CD14-positive monocyte (primary cell): ENCODE results near the gene EPHA6. TPM values are rescaled to one million over a fixed set of nuclear protein-coding genes. Genes with fewer than 3 reads are reported as not detected.
"Not testable (repeated sequence)": the region's sequence is repeated elsewhere in the genome, so short reads cannot be mapped to it uniquely, and the experiment has no call there.

Experiments
- DNase-seq, 3 donors: peaks; one replicate each; pipeline ENCODE4 v3.0.0-alpha.2; 2011 to 2022
- H2AFZ ChIP-seq: 2 replicates; pipeline ENCODE4 v1.6.0; 2012; ENCODE audit warnings: mild to moderate bottlenecking, low read depth, low read length, inconsistent platforms; ENCODE audit not compliant: insufficient read depth, poor library complexity, severe bottlenecking
- H3K27ac ChIP-seq, 2 donors: 1 replicate in 1 of 2; 2 replicates in 1 of 2; pipeline ENCODE4 v1.5.1; 2012 to 2013; ENCODE audit warnings: low read length in 2 of 2, control low read depth in 1 of 2, inconsistent platforms in 1 of 2, low read depth in 1 of 2, mild to moderate bottlenecking in 1 of 2
- H3K27me3 ChIP-seq, 2 donors: one replicate each; pipeline versions ENCODE4 v1.6.0 to v1.6.1; 2011 to 2013; ENCODE audit warnings: low read length in 2 of 2; ENCODE audit not compliant: control insufficient read depth in 2 of 2, insufficient read depth in 2 of 2
- H3K36me3 ChIP-seq, 2 donors: replicated peaks in 1 of 2; 1 replicate in 1 of 2; 2 replicates in 1 of 2; pipeline versions ENCODE4 v1.5.1 to v1.6.1; 2012 to 2013; ENCODE audit warnings: low read length in 2 of 2, control low read depth in 1 of 2, inconsistent platforms in 1 of 2, mild to moderate bottlenecking in 1 of 2; ENCODE audit not compliant: insufficient read depth in 2 of 2, control insufficient read depth in 1 of 2
- H3K4me1 ChIP-seq, 2 donors: 1 replicate in 1 of 2; 2 replicates in 1 of 2; pipeline versions ENCODE4 v1.5.1 to v1.6.1; 2012 to 2013; ENCODE audit warnings: low read length in 2 of 2, control low read depth in 1 of 2, inconsistent platforms in 1 of 2, mild to moderate bottlenecking in 1 of 2, moderate library complexity in 1 of 2; ENCODE audit not compliant: insufficient read depth in 2 of 2, control insufficient read depth in 1 of 2
- H3K4me2 ChIP-seq: replicated peaks from 2 replicates; pipeline ENCODE3; 2012; ENCODE audit warnings: low read length, moderate library complexity, mild to moderate bottlenecking; ENCODE audit not compliant: poor library complexity, severe bottlenecking; ENCODE audit errors: extremely low read depth
- H3K4me3 ChIP-seq, 3 experiments: fragments of 200-600 bp in 1 of 3; sonication (generic) in 1 of 3; replicated peaks in 1 of 3; 1 replicate in 2 of 3; 2 replicates in 1 of 3; pipeline ENCODE4 v1.5.1; 2011 to 2013; ENCODE audit warnings: low read length in 3 of 3, mild to moderate bottlenecking in 3 of 3, control low read depth in 2 of 3, low read depth in 2 of 3, inconsistent platforms in 1 of 3, moderate library complexity in 1 of 3
- H3K79me2 ChIP-seq: 2 replicates; pipeline ENCODE4 v1.6.0; 2012; ENCODE audit warnings: mild to moderate bottlenecking, control low read depth, inconsistent platforms, low read length, moderate library complexity; ENCODE audit not compliant: insufficient read depth
- H3K9ac ChIP-seq: 2 replicates; pipeline ENCODE4 v1.6.0; 2017; ENCODE audit warnings: low read length, mild to moderate bottlenecking; ENCODE audit not compliant: insufficient read depth, poor library complexity, severe bottlenecking
- H3K9me3 ChIP-seq, 2 donors: replicated peaks in 1 of 2; 1 replicate in 1 of 2; 2 replicates in 1 of 2; pipeline versions ENCODE4 v1.5.1 to v1.6.1; 2012 to 2013; ENCODE audit warnings: low read length in 2 of 2, control low read depth in 1 of 2; ENCODE audit not compliant: control insufficient read depth in 1 of 2, insufficient read depth in 1 of 2
- H4K20me1 ChIP-seq: 2 replicates; pipeline ENCODE4 v1.6.0; 2012; ENCODE audit warnings: mild to moderate bottlenecking, low read length, control low read depth, moderate library complexity; ENCODE audit not compliant: insufficient read depth
- H3K27ac Mint-ChIP-seq, 7 donors: one replicate each; pipeline ENCODE4 v1.8.0; 2020; ENCODE audit warnings: mild to moderate bottlenecking in 7 of 7, mixed read lengths in 7 of 7, moderate library complexity in 6 of 7, inconsistent platforms in 2 of 7
- H3K27me3 Mint-ChIP-seq, 3 donors: one replicate each; pipeline ENCODE4 v1.8.0; 2021 to 2022; ENCODE audit warnings: low read depth in 3 of 3, mild to moderate bottlenecking in 3 of 3, mixed read lengths in 3 of 3, moderate library complexity in 3 of 3, inconsistent platforms in 1 of 3
- H3K36me3 Mint-ChIP-seq, 2 donors: one replicate each; pipeline ENCODE4 v1.8.0; 2020; ENCODE audit warnings: mixed read lengths in 2 of 2, inconsistent platforms in 1 of 2, mild to moderate bottlenecking in 1 of 2
- H3K4me1 Mint-ChIP-seq: one replicate; pipeline ENCODE4 v1.8.0; 2020; ENCODE audit warnings: mild to moderate bottlenecking, mixed read lengths
- H3K4me3 Mint-ChIP-seq, 2 donors: one replicate each; pipeline ENCODE4 v1.8.0; 2020; ENCODE audit warnings: mild to moderate bottlenecking in 2 of 2, mixed read lengths in 2 of 2, moderate library complexity in 1 of 2
- H3K9me3 Mint-ChIP-seq, 7 donors: one replicate each; pipeline ENCODE4 v1.8.0; 2020 to 2022; ENCODE audit warnings: mixed read lengths in 7 of 7, mild to moderate bottlenecking in 6 of 7, moderate library complexity in 6 of 7, inconsistent platforms in 2 of 7
- CTCF ChIP-seq: fragments of 200-600 bp; IDR thresholded peaks from one replicate; pipeline ENCODE4 v1.8.0; 2022; ENCODE audit warnings: antibody characterized with exemption, mild to moderate bottlenecking
- WGBS: methylation state at CpG from one replicate; pipeline ENCODE4 v1.1.5; 2013; ENCODE audit warnings: missing lambda C conversion rate; ENCODE audit not compliant: insufficient coverage; 5-methylcytosine and 5-hydroxymethylcytosine counted together
- intact Hi-C, 2 donors: fragments of 100-400 bp; cut with micrococcal nuclease; formaldehyde crosslinking; loops; one replicate each; pipeline versions ENCODE4 v1.15.0 to v1.15.1; 2023
- polyA plus RNA-seq, 3 donors: library from polyadenylated mRNA; depleted of rRNA in 1 of 3; unstranded in 2 of 3; stranded (reverse) in 1 of 3; fragments of 300-500 nt in 2 of 3; fragments of >200 nt in 1 of 3; fragmentation: Illumina TruSeq in 2 of 3; gene quantifications; 1 replicate in 2 of 3; 2 replicates in 1 of 3; pipeline ENCODE4 v1.2.3, GENCODE V29; 2012 to 2021

EPHA6 gene
- polyA plus RNA-seq, 3 donors, result not detected

GRCh38 chr3:97265237-97266005 lies 451.0 kb downstream of the EPHA6 start:
- Mint-ChIP-seq H3K36me3 (no peaks in the 10 kb centered on the region), H3K27ac (no peak overlapping the region), H3K4me3 (no peak overlapping the region), H3K4me1 (no peaks in the 10 kb centered on the region), H3K27me3 (no peaks in the 10 kb centered on the region), H3K9me3 (peaks cover 0 to 5% (median 2%) of the 10 kb centered on the region in 7 donors)
- 92% methylated on average over 18 of the region's 19 CpGs for WGBS
- TF ChIP-seq CTCF, result no peak
- Histone ChIP-seq H4K20me1 (no peaks in the 10 kb centered on the region), H3K36me3 (no peaks in the 10 kb centered on the region), H3K4me2 (no peak overlapping the region), H3K27me3 (no peaks in the 10 kb centered on the region), H3K27ac (no peak overlapping the region), H2AFZ (no peak overlapping the region), H3K4me3 (no peak overlapping the region), H3K9me3 (peaks cover 4 to 18% of the 10 kb centered on the region in 2 donors), H3K4me1 (no peaks in the 10 kb centered on the region), H3K79me2 (no peaks in the 10 kb centered on the region), H3K9ac (no peak overlapping the region)
- intact Hi-C loops, result no loop called here
- DNase-seq, result no peak

- Histone ChIP-seq H3K9ac (no peak overlapping the region), H3K27ac (no peak overlapping the region), H3K36me3 (no peaks in the 10 kb centered on the region), H3K4me2 (no peak overlapping the region), H3K27me3 (no peaks in the 10 kb centered on the region), H3K4me1 (no peaks in the 10 kb centered on the region), H3K9me3 (peaks cover under 1 to 15% of the 10 kb centered on the region in 2 donors), H3K79me2 (no peaks in the 10 kb centered on the region), H4K20me1 (no peaks in the 10 kb centered on the region), H2AFZ (no peak overlapping the region), H3K4me3 (no peak overlapping the region)
- H3K27me3 Mint-ChIP-seq, result no peaks in the 10 kb centered on the region
- no peaks in the 10 kb centered on the region for H3K36me3 Mint-ChIP-seq
- no peak overlapping the region for H3K4me3 Mint-ChIP-seq
- peaks cover 4 to 20% (median 7%) of the 10 kb centered on the region in 7 donors for H3K9me3 Mint-ChIP-seq
- H3K4me1 Mint-ChIP-seq, result no peaks in the 10 kb centered on the region
- no peak for TF ChIP-seq CTCF
- WGBS, result 50% methylated on average over 2 of the region's 2 CpGs
- no peak for DNase-seq
- H3K27ac Mint-ChIP-seq, result no peak overlapping the region
- intact Hi-C loops, result no loop called here
These were observed 454.8 kb downstream of the EPHA6 start for GRCh38 chr3:97269202-97269601.

GRCh38 chr3:97276879-97277550 lies 462.6 kb downstream of the EPHA6 start:
- H3K4me3 Mint-ChIP-seq, intact Hi-C loops, H3K27ac ChIP-seq, H4K20me1 ChIP-seq, H3K27me3 ChIP-seq, H3K27me3 Mint-ChIP-seq, DNase-seq, H3K4me2 ChIP-seq, H2AFZ ChIP-seq, H3K79me2 ChIP-seq, H3K9ac ChIP-seq, H3K9me3 ChIP-seq, H3K4me1 Mint-ChIP-seq, H3K36me3 Mint-ChIP-seq, H3K4me3 ChIP-seq, H3K27ac Mint-ChIP-seq, H3K36me3 ChIP-seq, H3K4me1 ChIP-seq: not testable (repeated sequence)
- peaks cover 12 to 35% (median 25%) of the 10 kb centered on the region in 7 donors for H3K9me3 Mint-ChIP-seq
- 94% methylated on average over 11 of the region's 15 CpGs for WGBS
